Renal cortical epithelial cell (primary cell): Measurements from ENCODE around the gene TMEM107. TPM values are rescaled to one million over a fixed set of nuclear protein-coding genes. Genes with fewer than 3 reads are reported as not detected.

Experiments used
- DNase-seq: peaks from one replicate; pipeline ENCODE4 v3.0.0-alpha.2; 2011; ENCODE audit warnings: low read depth
- total RNA-seq: library from RNA; depleted of rRNA; stranded (reverse); fragments of >200 nt; gene quantifications from 2 replicates; pipeline ENCODE4 v1.2.3, GENCODE V29; 2014

Gene TMEM107
- total RNA-seq, 1 donor from 2014 or later = 24.0 TPM

- no peak for DNase-seq
Measured at GRCh38 chr17:8137645-8138373, 38.4 kb downstream of the TMEM107 start.

GRCh38 chr17:8133941-8134340 lies 42.2 kb downstream of the TMEM107 start:
- DNase-seq = no peak

- no peak for DNase-seq
Measured at GRCh38 chr17:8133399-8133798, 42.8 kb downstream of the TMEM107 start.

GRCh38 chr17:8131844-8132441 lies 44.2 kb downstream of the TMEM107 start:
- no peak for DNase-seq

GRCh38 chr17:8128125-8128784 lies 47.9 kb downstream of the TMEM107 start:
- DNase-seq = no peak

GRCh38 chr17:8126491-8127066 lies 49.6 kb downstream of the TMEM107 start:
- no peak for DNase-seq

- no peak for DNase-seq
Measured at GRCh38 chr17:8125947-8126490, 50.2 kb downstream of the TMEM107 start.

- no peak for DNase-seq
Measured at GRCh38 chr17:8125154-8125946, 50.8 kb downstream of the TMEM107 start.

- no peak for DNase-seq
Measured at GRCh38 chr17:8124350-8125153, 51.6 kb downstream of the TMEM107 start.

GRCh38 chr17:8123695-8124349 lies 52.4 kb downstream of the TMEM107 start, which contains the start of gene HES7:
TSS of gene HES7 (minus strand) at chr17:8124106. CDS start at chr17:8124084, 22 bp downstream.
- no peak for DNase-seq

- no peak for DNase-seq
Measured at GRCh38 chr17:8122924-8123694, 53.1 kb downstream of the TMEM107 start.

Other genes with a start within 250 kb of the TMEM107 start
- gene KCNAB3, start 246.5 kb downstream of the TMEM107 start, total RNA-seq = 0.20 TPM in 1 of 2 replicates, not detected in the other
- 37.9 and 95.1 TPM in 2 replicates for gene TRAPPC1, start 244.4 kb downstream of the TMEM107 start, total RNA-seq
- gene CNTROB, start 244.2 kb downstream of the TMEM107 start, total RNA-seq = 18.0 and 25.4 TPM in 2 replicates
- gene GUCY2D, start 173.8 kb downstream of the TMEM107 start, total RNA-seq = not detected in 2 replicates
- gene ALOX15B, start 137.3 kb downstream of the TMEM107 start, total RNA-seq = 0.20 and 2.1 TPM in 2 replicates
- gene ALOX12B, start 88.7 kb downstream of the TMEM107 start, total RNA-seq = not detected in 2 replicates
- 0.17 TPM in 1 of 2 replicates, not detected in the other for gene ALOXE3, start 57.9 kb downstream of the TMEM107 start, total RNA-seq
- not detected in 2 replicates for gene HES7, start 52.3 kb downstream of the TMEM107 start, total RNA-seq
- gene PER1, start 24.0 kb downstream of the TMEM107 start, total RNA-seq = 4.3 and 34.5 TPM in 2 replicates
- 2.6 and 6.2 TPM in 2 replicates for gene VAMP2, start 13.4 kb downstream of the TMEM107 start, total RNA-seq
- 11.5 and 12.9 TPM in 2 replicates for gene BORCS6, start 13.8 kb upstream of the TMEM107 start, total RNA-seq
- gene AURKB, start 34.2 kb upstream of the TMEM107 start, total RNA-seq = 1.0 and 27.8 TPM in 2 replicates
- 3.5 and 12.7 TPM in 2 replicates for gene CTC1, start 71.7 kb upstream of the TMEM107 start, total RNA-seq
- 19.3 and 23.7 TPM in 2 replicates for gene PFAS, start 72.9 kb upstream of the TMEM107 start, total RNA-seq
- 5.4 and 6.6 TPM in 2 replicates for gene RANGRF, start 112.3 kb upstream of the TMEM107 start, total RNA-seq
- gene SLC25A35, start 119.0 kb upstream of the TMEM107 start, total RNA-seq = 0.35 and 1.3 TPM in 2 replicates
- gene ARHGEF15, start 133.9 kb upstream of the TMEM107 start, total RNA-seq = 0.05 TPM in 1 of 2 replicates, not detected in the other
- not detected in 2 replicates for gene ODF4, start 163.5 kb upstream of the TMEM107 start, total RNA-seq
- gene RPL26, start 206.8 kb upstream of the TMEM107 start, total RNA-seq = 4,087 and 4,717 TPM in 2 replicates
- gene RNF222, start 221.4 kb upstream of the TMEM107 start, total RNA-seq = not detected in 2 replicates